Testis (tissue), 5 donors: ENCODE data around the gene VPS11. TPM values are rescaled to one million over a fixed set of nuclear protein-coding genes. Genes with fewer than 3 reads are reported as not detected.
A peak's percentile ranks its signal among the peaks of the same experiment; 100 is the strongest.

Experiments used
- DNase-seq: peaks from one replicate; pipeline ENCODE4 v3.0.0-alpha.2; 2019
- H3K27ac ChIP-seq, 2 donors: fragments of 200-600 bp; sonication (generic); one replicate each; pipeline ENCODE4 v1.5.1; 2019
- H3K27me3 ChIP-seq: fragments of 200-600 bp; sonication (generic); one replicate; pipeline ENCODE4 v1.5.1; 2019
- H3K36me3 ChIP-seq: fragments of 200-600 bp; sonication (generic); one replicate; pipeline ENCODE4 v1.5.1; 2017; ENCODE audit warnings: low read depth; ENCODE audit errors: missing control alignments
- H3K4me1 ChIP-seq: fragments of 200-600 bp; sonication (generic); one replicate; pipeline ENCODE4 v1.5.1; 2019
- H3K4me3 ChIP-seq, 2 donors: fragments of 200-600 bp; sonication (generic); one replicate each; pipeline ENCODE4 v1.5.1; 2017 to 2019
- H3K9me3 ChIP-seq: fragments of 200-600 bp; sonication (generic); one replicate; pipeline ENCODE4 v1.5.1; 2017
- POLR2A ChIP-seq: fragments of 450-650 bp; IDR thresholded peaks from one replicate; pipeline ENCODE4 v1.6.1; 2017; ENCODE audit warnings: antibody characterized with exemption, mild to moderate bottlenecking, moderate library complexity
- WGBS, 2 donors: methylation state at CpG; one replicate each; pipeline ENCODE4 v1.1.5; 2018; 5-methylcytosine and 5-hydroxymethylcytosine counted together
- intact Hi-C: fragments of 100-400 bp; cut with DNase I; formaldehyde crosslinking; loops from one replicate; pipeline ENCODE4 v1.15.1; 2023; ENCODE audit warnings: low total_unique reads
- long read RNA-seq, 2 donors: transcript quantifications; one replicate each; lab custom pipeline, GENCODE V29; 2026
- polyA plus RNA-seq: library from polyadenylated mRNA; stranded (reverse); fragments of 350-450 nt; fragmentation: Illumina TruSeq; extraction: RNeasy Lipid Tissue Mini Kit (QIAGEN cat#74804); gene quantifications from one replicate; pipeline ENCODE4 v1.2.3, GENCODE V29; 2014; ENCODE audit warnings: low read depth, low replicate concordance; ENCODE audit not compliant: insufficient read depth
- total RNA-seq, 2 donors: library from RNA; depleted of rRNA; stranded (reverse); fragments of >200 nt; gene quantifications; one replicate each; pipeline ENCODE4 v1.2.3, GENCODE V29; 2016
- TF ChIP-seq, protein P1 (sequence below), 3 experiments: fragments of 450-650 bp in 2 of 3; fragments of 200-600 bp in 1 of 3; sonication (generic) in 1 of 3; IDR thresholded peaks; one replicate each; pipeline ENCODE4 v1.5.1; 2016 to 2019; ENCODE audit warnings: antibody characterized with exemption in 3 of 3, mild to moderate bottlenecking in 2 of 3, moderate library complexity in 1 of 3

VPS11 gene
- total RNA-seq = 10 to 100 TPM; 50.7 to 56.7 TPM
- polyA plus RNA-seq = 60.5 TPM
- long read RNA-seq, donor 1, transcript VPS11-208 (16 exons, 3,313 nt) = major isoform, 7 of 7 reads
- long read RNA-seq, donor 1, partial matches to known transcripts = 0 of 7 reads
- long read RNA-seq, donor 1, other reads (novel, unspliced or antisense) = 0 of 7 reads
- long read RNA-seq, donor 2, transcript VPS11-208 (16 exons, 3,313 nt) = major isoform, 5 of 6 reads
- long read RNA-seq, donor 2, partial matches to known transcripts = 0 of 6 reads
- long read RNA-seq, donor 2, other reads (novel, unspliced or antisense) = 0 of 6 reads

DNA sequence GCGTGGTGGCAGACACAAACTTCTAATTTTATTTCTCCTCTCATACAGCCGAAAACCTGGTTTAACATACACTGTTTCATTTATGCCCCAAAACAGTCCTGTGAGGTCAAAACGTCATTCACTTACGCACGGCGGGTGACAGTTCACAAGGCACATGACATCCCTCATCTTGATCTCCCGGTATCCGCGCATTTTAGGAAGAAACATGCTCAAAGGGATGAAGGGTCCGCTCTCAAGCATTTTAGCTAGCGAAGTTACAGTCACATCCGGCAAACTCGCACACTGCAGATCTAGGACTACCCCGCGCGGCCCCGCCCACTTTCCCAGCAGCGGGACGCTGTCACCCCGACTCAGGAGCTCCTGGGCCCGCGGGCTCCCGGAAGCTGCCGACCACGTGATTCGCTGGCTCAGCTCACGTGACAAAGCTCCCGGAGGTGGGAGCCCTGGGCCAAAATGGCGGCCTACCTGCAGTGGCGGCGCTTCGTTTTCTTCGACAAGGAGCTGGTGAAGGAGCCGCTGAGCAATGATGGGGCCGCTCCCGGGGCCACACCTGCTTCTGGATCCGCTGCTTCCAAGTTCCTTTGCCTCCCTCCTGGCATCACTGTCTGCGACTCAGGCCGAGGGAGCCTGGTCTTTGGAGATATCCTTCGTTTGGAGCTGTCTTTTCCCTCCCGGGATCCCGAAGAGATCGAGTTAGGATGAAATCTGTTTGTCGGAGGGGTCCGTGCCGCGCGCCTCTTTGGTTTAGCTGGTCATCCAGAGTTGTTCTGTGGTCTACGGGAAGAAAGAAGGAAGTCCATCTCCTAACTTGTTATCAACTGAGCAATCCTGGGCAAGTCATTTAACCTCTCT is at the start of gene VPS11:
Gene VPS11, plus strand, starts transcription at position 448 of the 852 bp plus-strand sequence. Its CDS starts 6 bp downstream, at position 454.
- Histone ChIP-seq H3K9me3 (no peaks in the 10 kb centered on the region), H3K4me3 (peak within 1 kb of the TSS; percentile 80 to 81), H3K36me3 (no peaks in the 10 kb centered on the region), H3K27ac (peak within 1 kb of the TSS; percentile 76 to 84), H3K4me1 (peaks cover 10% of the 10 kb centered on the region), H3K27me3 (no peaks in the 10 kb centered on the region)
- intact Hi-C loops = no loop called here
- WGBS, 2 donors = 0 to 1% methylated on average over 27 to 49 of the region's 49 CpGs
- peak; percentile 98 for DNase-seq
- TF ChIP-seq POLR2A = no peak
- TF ChIP-seq, protein P1, sequence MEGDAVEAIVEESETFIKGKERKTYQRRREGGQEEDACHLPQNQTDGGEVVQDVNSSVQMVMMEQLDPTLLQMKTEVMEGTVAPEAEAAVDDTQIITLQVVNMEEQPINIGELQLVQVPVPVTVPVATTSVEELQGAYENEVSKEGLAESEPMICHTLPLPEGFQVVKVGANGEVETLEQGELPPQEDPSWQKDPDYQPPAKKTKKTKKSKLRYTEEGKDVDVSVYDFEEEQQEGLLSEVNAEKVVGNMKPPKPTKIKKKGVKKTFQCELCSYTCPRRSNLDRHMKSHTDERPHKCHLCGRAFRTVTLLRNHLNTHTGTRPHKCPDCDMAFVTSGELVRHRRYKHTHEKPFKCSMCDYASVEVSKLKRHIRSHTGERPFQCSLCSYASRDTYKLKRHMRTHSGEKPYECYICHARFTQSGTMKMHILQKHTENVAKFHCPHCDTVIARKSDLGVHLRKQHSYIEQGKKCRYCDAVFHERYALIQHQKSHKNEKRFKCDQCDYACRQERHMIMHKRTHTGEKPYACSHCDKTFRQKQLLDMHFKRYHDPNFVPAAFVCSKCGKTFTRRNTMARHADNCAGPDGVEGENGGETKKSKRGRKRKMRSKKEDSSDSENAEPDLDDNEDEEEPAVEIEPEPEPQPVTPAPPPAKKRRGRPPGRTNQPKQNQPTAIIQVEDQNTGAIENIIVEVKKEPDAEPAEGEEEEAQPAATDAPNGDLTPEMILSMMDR (IDR thresholded peaks at IDR 0.05) = peak in 1 of 3 experiments; percentile 9

DNA sequence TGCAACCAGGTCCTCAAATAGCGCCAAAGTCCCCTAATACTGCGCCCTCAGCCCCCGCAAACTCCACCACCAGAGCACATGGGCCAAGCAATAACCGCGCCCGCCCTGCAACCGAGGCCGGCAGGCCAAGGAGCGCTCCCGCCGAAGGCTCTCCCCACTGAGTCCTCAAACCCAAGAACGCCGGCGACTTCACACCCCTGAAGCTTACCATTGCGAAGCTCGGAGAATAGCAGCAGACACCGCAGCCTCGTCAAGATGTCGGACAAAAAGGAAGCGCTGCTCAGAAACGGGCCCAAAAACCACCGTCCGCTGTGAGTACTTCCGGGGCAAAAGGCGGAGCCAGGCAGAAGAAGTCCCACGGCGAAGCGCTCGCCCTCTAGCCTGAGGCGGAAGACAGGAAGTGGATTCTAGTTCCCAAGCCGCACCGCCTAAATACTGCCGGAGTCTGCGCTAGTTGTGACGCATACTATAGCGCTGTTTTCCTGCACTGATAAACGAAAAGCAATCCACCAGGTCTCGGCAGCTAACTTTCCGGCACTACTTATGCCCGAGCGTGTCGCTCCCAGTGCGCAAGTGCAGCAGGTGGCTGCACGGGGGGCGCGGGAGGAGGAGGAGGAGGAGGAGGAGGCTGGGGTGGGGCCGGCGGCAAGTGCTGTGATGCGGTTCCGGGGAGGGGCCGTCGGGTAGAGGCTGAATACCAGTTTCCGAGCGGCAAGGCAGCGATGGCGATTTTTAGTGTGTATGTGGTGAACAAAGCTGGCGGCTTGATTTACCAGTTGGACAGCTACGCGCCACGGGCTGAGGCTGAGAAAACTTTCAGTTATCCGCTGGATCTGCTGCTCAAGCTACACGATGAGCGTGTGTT is 49.3 kb upstream of the VPS11 start, which contains the start of the genes RPS25 and TRAPPC4:
Gene RPS25, minus strand, starts transcription at position 270 of the 865 bp plus-strand sequence. Its CDS starts 59 bp downstream, at position 211.
Gene TRAPPC4, plus strand, starts transcription at position 693 of the 865 bp plus-strand sequence. Its CDS starts 30 bp downstream, at position 723.
- Histone ChIP-seq H3K27me3 (no peaks in the 10 kb centered on the region), H3K36me3 (no peaks in the 10 kb centered on the region), H3K4me1 (peaks cover 15% of the 10 kb centered on the region), H3K4me3 (peak within 1 kb of the TSS; percentile 81 to 88), H3K27ac (peak within 1 kb of the TSS; percentile 76 to 83), H3K9me3 (no peaks in the 10 kb centered on the region)
- peak; percentile 98 for DNase-seq
- 0 to 1% methylated on average over 31 to 63 of the region's 63 CpGs for WGBS, 2 donors
- intact Hi-C loops = no loop called here
- peak; percentile 54 for TF ChIP-seq POLR2A
- TF ChIP-seq, protein P1 (IDR thresholded peaks at IDR 0.05) = peak in 1 of 3 experiments; percentile 1

DNA sequence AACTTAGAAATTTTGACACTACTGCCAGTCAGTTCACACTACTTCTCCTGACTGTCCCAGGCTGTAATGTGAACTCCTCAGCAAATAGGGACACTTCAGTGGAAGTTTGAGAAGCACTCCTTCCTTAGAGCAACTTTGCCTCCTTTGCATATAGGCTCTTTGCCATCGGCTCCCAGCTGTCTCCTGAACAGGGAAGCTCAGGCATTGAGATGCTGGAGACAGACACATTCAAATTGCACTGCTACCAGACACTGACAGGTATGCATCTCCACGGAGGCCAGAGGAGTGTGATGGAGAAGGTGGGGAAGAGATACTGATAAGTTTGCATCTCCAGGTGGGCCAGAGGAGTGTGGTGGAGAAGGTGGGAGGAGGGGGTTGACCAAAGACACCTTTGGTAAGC is 47.6 kb upstream of the VPS11 start:
- TF ChIP-seq, protein P1 (IDR thresholded peaks at IDR 0.05) = no peak
- no peak for TF ChIP-seq POLR2A
- H3K4me1 ChIP-seq = peaks cover 15% of the 10 kb centered on the region
- H3K36me3 ChIP-seq = no peaks in the 10 kb centered on the region
- no peaks in the 10 kb centered on the region for H3K27me3 ChIP-seq
- peak overlapping the region in 1 of 2 donors; percentile 76 for H3K27ac ChIP-seq
- DNase-seq = no peak
- no peak overlapping the region for H3K4me3 ChIP-seq
- 13 to 42% methylated on average over 2 of the region's 2 CpGs for WGBS, 2 donors
- intact Hi-C loops = no loop called here
- H3K9me3 ChIP-seq = no peaks in the 10 kb centered on the region

DNA sequence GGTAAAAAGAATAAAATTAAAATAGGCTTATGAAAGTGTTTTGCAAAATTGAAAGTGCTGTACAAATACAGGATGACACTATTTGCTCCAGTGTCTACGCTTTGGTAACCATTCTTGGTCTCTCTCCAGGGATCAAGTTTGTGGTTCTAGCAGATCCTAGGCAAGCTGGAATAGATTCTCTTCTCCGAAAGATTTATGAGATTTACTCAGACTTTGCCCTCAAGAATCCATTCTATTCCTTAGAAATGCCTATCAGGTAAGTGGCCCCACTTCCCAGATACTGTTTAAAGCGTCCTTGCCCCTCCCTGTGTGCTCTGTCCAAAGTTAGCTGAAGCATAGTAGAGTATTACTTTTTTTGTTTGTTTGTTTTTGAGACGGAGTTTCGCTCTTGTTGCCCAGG is 46.0 kb upstream of the VPS11 start:
- no peak overlapping the region for H3K4me3 ChIP-seq
- peaks cover 15% of the 10 kb centered on the region for H3K4me1 ChIP-seq
- DNase-seq = no peak
- intact Hi-C loops = no loop called here
- WGBS, 2 donors = 94 to 95% methylated on average over 5 of the region's 5 CpGs
- no peaks in the 10 kb centered on the region for H3K36me3 ChIP-seq
- H3K27me3 ChIP-seq = no peaks in the 10 kb centered on the region
- no peaks in the 10 kb centered on the region for H3K9me3 ChIP-seq
- TF ChIP-seq POLR2A = no peak
- TF ChIP-seq, protein P1 (IDR thresholded peaks at IDR 0.05) = no peak
- no peak overlapping the region for H3K27ac ChIP-seq
